Measurements from ENCODE around the gene ZNF787. TPM values are rescaled to one million over a fixed set of nuclear protein-coding genes. Genes with fewer than 3 reads are reported as not detected.
A peak's percentile ranks its signal among the peaks of the same experiment; 100 is the strongest.

ZNF787 gene
- polyA plus RNA-seq, 1 donor = 27.9 TPM

DNA sequence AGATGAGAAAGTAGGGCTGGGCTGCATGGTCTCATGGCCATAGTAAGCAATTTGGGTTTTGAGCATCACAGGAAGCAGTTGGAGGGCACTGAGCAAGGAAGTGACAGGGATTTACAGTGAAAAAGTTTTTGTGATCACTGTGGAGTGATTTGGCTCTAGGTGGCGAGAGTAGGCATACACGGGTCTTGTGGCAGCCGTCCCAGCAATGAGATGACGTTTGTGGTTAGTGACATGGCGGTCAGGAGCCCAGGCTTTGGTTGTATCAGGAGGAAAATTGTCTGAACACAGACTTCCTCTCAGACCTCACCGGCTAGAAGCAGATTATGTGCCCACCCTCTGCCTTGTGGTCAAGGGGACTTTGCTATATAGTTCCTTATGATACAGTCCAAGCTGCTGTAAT lies 23.3 kb upstream of the ZNF787 start:
- no peak for DNase-seq (ENCODE audit: low read depth)

DNA sequence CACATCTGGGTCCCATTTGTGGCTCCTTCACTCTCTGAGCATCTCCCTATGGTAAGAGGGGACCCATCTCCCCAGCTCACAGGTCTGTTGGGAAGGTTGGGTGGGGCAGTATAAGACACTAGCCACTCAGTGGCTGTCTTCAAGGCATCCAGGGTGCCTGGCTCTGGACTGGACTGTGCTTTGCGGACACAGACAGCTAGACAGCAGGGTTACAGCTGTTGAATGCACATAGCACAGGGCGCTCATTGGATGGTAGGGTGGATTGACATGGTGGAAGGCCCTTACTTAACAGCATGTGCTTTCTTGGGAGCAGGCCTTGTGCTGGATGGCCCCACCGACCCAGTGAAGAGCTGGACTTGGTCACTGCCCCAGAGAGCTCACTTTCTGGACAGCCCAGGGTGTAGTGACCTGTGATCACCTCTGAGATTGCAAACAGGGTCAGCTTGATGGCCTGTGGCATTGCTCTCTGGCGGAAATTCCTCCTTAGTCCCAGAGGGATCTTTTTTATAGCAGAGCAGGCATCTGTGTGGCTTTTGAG lies 21.9 kb upstream of the ZNF787 start:
- DNase-seq (ENCODE audit: low read depth) = no peak

DNA sequence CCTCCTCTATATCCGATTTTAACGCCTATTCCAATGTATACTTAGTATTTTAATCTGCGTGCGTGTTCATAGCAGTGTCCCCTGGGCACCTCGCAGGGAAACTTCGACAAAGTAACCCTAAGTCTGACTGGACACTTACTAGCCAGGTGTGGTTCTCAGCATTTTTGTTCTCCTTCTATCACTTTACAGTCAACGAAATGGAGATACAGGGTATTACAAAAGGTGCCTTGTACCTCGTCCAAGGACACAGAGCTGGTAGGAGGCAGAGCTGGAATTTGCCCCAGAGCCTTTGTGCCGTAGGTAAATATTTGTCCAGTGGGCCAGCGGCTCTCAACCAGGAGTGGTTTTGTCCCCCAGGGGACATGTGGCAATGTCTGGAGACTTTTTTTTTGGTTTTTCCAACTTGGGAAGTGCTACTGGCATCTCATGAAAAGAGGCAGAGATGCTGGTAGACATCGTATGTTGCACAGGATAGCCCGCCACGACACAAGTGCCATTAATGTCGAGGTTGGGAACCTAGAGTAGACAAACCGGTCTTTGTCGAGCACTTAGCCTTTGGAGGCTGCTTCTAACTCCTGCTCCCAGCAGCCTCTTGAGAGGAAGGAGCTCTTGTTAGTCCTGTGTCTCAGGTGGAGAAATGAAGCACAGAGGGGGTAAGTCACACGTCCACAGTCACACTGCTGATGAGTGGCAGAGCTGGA lies 21.1 kb upstream of the ZNF787 start:
- no peak for DNase-seq (ENCODE audit: low read depth)

DNA sequence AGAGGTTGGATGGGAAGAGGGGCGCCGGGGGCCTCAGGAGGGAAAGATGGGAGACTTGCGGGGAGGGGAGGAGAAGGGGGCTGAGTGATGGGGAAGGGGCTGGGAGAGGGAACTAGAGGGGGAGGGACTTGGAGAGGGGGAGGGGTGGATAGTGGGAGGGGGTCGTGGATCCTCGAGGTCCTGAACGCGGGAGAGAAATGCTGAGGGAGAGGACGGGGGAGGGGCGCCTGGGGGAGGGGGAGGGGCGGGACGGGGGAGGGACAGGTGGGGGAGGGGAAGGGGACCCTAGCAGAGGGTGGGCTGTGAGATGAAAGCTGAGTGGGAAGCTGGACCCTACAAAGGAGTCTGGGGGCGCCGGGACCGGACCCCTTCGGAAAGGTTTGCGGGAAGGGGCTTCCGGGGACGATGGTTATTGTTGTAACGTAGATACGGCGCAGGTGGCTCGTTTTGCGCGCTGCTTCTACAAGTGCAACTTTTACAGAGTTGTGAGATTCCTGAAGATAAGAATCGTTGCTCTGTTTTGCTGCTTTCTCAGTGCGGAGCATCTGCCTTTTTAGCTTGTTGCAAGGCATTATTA lies 20.4 kb upstream of the ZNF787 start:
- DNase-seq (ENCODE audit: low read depth) = no peak

DNA sequence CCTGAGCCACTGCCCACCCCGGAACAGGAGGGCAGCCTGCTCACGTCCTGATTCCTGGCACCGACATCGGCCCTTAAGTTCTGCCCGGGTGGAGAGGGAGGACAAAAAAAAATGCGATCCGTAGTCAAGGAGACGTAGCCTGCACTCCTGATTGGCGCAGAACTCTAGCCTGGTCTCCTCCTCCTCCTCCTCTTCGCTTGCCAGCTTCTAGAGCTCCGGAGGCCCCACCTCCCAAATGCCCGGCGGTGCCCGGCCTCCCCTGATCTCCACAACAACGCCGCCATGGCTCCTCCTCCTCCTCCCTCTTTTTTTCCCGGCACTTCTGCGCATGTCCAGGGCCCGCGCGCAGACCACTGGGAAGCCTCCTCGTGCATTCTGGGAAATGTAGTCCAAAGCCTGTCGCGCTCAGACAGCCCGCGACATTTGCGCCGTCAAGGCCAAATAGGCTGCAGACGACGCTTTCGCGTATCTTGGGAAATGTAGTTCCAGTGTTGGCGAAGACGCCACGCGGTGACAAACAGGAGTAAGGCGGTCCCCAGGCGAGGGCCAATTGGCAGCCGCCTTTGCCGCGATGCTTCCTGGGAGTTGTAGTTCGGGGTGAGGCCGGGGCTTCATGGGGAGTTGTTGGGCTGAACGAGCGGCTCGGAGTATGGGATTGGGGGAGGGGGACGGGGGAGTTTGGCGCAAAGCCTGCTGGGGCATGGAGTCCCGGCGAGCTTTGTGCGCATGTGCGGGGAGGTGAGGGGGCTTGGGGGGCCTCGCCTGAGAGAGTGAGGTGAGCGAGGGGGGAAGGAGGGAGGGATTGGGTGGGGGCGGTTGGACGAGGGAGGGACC lies 19.7 kb upstream of the ZNF787 start, which contains the start of gene ZNF444:
Gene ZNF444, plus strand, starts transcription at position 705 of the 834 bp plus-strand sequence. CDS start 5,625 bp downstream, outside the sequence.
- peak; percentile 97 for DNase-seq (ENCODE audit: low read depth)

DNA sequence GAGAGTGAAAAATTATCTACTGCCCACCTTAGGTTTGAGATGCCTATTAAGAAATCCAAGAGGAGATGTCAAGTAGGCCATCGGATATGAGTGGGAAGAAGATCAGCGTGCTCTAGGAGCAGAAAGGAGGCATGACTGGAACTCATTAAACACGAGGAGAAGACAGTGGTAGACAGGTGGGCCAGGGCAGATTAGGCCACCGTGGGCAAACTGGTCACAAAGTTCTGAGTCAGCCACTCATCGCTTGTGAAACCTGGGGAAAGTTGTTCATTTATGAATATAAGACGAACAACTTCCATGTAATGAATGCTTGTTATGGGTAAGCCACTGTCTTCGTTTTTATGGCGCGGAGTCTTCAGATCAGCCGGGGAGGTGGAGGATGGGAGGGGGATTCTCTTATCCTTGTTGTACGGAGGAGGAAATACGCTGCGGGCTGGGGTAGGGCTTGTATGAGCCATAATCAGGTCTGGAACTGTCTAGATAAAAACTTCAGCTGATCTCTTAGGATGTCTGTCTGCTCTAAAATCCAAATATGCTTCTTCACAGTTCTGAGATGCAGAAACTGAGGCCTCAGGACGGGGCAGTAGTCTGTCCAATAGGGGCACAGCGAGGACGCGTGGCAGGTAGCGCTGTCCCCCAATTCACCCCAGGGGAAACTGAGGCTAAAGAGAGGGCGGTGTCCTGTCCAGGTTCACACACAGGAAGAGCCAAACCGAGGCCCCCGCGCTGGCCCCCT lies 18.9 kb upstream of the ZNF787 start:
- DNase-seq (ENCODE audit: low read depth) = no peak

DNA sequence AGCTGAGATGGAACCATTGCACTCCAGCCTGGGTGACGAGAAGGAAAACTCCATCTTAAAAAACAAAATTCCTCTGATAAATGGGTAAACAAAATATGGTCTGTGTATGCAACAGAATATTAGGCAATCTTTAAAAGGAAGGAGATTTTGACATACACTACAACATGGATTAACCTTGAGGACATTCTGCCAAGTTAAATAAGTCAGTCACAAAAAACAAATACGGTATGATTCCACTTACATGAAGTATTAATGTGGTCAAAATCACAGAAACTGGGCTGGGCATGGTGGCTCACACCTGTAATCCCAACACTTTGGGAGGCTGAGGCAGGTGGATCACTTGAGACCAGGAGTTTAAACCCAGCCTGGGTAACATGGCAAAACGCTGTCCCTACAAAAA lies 17.0 kb upstream of the ZNF787 start:
- no peak for DNase-seq (ENCODE audit: low read depth)

DNA sequence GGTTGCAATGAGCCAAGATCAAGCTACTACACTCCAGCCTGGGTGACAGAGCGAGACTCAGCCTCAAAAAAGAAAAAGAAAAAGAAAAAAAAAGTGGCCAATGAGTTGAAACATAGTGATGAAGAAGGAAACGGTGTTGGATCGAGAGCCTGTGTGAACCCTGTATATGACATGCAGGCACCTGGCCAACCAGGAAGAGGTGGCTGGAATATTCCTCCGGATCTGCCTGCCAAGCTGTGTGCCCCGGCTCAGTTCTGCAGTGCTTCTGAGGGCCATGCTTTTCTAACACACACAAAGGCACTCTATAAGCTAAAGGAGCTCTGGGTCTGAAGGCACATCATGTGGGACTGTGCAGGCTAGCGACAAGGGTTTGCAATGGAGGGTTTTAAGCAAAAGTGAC lies 16.3 kb upstream of the ZNF787 start:
- no peak for DNase-seq (ENCODE audit: low read depth)

DNA sequence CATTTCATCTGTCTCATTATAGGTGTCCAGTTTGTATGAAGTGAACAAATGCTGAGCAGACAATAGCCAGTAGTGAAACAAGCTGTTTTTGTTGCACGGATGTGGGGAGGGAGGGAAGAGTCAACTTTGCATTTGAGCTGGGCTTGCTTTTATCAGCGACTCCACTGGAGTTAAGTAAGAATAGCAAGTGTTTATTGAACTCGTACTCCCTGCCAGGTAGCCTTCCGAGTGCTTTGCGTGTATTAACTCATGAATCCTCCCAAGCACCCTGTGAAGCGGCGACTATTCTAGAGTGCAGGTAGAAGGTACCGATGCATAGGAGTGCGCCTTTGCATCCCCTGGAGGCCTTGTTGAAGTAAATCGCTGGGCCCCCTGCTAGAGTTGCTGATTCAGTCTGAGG lies 15.3 kb upstream of the ZNF787 start:
- no peak for DNase-seq (ENCODE audit: low read depth)

DNA sequence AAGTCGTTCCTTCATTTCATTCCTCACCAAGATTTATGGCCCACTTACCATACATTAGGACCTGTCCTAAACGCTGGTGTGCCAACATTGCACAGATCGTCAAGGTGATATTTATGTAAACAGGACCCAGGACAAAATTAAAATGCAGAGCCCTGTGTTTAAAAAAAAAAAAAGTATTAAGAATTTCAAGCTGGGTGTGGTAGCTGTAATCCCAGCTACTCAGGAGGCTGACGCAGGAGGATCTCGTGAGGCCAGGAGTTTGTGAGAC lies 13.5 kb upstream of the ZNF787 start:
- DNase-seq (ENCODE audit: low read depth) = no peak

DNA sequence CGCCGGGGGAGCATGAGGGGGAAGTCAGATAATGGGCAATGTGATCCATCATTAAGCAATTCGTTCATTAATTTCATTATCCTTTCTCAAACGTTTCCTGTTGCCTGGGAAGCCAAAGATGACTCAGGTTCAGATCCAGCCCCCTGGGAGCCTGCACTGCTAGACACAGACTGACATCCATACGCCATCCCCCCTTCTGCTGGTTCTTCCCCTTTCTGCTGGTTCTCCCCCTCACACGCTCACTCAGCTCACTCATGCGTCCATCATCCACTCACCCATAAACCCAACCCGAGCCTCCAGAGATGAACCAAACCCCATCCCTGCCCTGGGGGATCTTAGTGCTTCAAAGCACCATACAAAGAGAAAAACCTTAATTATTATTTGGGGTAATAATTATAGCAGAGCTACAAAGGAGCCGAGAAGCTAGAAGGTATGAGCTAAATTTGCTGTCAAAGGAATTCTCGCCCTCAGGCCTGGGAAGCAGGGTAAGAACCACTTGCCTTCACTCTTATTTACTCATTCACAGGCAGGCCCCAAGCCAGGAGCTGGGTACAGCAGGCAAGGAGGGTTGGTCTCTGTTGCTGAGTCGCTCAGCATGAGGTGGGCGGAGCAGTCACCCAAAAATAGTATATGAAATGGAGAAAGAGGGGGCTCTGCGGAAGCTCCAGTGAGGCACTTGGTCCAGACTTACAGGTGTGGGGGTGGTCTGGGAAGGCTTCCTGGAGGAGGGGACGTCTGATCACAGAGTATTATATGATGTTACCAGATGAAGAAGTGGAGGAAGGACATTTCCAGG lies 13.0 kb upstream of the ZNF787 start:
- no peak for DNase-seq (ENCODE audit: low read depth)

DNA sequence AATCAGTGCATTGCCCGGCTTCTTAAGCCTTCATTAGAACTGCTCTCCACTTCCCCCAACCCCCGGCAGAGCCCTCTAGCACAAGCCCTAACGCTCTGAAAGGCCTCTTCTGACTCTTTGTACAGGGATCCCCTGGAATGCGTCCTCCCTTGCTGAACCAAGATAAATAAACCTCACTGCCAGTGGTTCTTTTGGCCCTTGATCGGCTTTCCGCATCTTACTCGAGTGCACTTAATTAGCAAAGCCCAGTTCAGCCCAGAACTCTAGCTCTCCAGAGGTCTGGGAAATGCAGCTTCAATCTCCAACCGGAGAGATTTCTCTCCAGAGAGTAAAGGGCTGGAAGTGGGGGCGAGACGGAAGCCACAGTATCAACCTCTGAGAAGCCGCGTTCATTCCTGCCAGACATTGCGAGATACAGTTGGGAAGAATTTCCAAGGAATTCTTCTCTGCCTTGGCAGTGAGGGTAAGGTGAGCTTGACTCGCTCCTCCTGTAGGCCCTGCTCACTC lies 11.3 kb upstream of the ZNF787 start:
- no peak for DNase-seq (ENCODE audit: low read depth)

DNA sequence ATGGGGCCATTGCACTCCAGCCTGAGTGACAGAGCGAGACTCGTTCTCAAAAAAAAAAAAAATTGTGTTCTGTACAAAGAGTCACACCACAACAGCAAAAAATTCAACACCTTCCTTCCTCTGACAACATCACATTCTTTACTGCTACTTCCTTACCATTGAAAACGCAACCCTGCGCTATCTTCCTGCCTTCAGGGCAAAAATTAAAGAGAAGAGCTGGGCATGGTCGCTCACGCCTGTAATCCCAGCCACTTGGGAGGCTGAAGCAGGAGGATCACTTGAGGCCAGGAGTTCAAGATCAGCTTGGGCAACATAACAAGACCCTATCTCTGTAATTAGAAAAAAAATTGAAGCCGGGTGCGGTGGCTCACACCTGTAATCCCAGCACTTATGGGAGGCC lies 10.6 kb upstream of the ZNF787 start:
- no peak for DNase-seq (ENCODE audit: low read depth)

DNA sequence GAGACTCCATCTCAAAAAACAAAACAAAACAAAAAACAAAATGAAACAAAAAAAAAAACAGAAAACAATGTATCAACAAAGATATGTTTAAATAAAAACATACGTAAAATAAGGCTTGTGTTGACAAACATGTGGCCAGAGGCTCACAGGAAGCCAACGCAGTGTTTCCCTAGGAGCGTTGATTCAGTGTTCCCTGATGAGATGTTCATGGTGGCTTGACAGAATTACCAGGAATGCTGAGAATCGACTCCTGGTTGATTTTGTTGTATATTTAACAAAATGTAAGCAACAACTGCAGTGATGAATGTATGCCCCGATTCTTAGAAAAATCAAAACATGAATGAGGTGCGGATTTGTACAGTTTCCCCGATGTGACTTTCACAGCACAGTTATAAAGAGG lies 8.9 kb upstream of the ZNF787 start:
- DNase-seq (ENCODE audit: low read depth) = no peak

DNA sequence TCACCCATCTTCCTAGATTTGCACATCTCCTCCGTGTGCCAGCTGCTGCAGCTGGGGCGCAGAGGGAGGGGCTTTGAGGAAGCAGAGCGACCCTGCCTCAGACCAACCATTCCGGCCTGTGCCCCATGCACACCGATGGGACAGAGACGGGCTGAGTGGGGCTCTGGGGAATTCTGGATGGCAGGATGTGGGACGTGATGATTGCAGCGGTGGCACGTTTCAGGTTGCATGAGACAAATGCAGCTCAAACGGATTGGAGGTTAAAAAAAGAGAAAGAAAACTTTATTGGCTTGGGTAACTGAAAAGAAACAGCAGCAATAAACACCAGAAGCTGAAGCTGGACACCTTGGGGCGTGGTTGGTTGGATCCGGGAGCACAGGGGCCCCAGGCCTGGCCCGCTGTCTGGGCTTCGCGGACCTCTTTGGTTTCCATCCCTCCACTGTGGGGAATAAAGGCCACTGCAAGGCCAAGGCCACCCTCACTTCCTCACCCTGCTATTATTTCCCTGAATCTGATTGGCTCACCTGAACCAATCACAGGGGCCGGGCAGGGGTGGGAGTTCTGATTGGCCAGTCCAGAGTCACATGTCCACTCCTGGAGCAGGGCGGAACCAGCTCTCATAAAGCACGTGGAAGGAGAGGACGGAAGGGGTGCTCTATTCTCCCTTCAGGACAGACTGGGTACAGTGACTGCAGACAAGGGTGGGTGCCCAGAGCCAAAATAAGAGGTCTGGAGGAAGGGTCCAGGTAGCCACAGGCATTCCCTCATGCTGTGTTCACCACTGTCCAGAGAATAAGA lies 6.1 kb upstream of the ZNF787 start:
- no peak for DNase-seq (ENCODE audit: low read depth)

DNA sequence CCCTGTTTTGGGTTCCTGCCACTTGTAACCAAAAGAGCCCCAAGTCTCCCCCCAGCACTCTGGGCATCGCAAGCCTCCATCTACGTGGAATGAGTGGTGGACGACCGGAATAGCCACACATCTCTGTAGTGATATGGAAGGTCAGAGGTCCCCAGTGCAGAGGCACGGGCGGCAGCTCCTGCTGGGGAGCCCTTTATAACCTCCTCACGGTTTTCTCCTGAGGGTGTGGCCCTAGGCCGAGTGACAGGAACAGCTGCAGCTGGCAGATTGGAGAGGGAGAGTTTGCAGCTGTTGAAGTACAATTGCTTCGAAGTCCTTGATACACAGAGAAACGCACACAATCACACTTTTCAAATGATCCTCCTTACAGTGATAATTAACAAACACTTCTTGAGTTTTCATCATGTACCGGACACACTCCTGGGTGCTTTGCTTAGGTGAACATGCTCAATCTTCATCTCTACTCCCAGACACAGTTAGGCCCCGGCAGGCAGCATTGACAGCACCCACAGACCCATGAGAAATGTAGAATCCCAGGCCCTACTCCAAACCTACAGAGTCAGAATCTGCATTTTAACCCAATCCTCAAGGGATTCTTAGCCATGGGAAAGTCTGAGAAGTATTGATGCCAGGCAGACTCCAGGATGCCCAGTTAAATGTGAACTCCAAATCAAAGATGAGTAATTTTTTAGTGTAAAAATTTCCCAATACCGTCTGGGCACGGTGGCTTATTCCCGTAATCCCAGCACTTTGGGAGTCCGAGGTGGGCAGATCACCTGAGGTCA lies 4.9 kb upstream of the ZNF787 start:
- no peak for DNase-seq (ENCODE audit: low read depth)

DNA sequence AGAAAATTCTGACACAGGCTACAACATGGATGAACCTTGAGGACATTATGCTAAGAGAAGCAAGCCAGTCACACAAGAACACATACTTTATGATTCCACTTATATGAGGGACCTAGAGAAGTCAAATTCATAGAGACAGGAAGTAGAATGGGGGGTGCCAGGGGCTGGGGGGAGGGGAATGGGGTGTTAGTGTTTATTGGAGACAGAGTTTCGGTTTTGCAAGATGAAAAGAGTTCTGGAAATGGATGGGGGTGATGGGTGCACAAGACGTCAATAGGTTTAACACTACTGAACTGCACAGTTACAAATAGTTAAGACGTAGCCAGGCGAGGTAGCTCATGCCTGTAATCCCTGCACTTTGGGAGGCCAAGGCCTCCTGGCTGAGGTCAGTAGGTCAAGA lies 3.5 kb upstream of the ZNF787 start:
- no peak for DNase-seq (ENCODE audit: low read depth)

DNA sequence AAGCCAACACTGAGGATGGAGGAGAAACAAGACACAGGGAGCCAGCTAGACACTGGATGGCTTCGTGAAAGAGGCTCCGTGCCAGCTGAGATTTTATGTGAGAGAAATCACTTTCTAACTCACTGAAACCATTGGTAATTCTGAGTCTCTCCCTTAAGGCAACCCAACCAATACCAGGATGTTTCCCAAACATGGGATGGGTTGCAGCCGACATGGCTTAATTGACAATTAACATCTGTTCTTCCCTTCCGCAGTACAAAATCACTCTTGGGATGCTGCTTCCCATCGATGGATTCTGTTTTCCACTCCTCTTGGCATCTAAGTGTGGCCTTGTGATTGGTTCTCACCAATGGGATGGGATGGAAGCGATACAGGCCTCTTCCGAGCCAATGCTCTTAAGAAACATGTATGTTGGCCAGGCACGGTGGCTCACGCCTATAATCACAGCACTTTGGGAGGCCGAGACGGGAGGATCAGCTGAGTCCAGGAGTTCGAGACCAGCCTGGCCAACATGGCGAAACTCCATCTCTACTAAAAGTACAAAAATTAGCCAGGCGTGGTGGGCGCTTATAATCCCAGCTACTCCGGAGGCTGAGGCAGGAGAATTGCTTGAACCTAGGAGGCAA lies 2.3 kb upstream of the ZNF787 start:
- no peak for DNase-seq (ENCODE audit: low read depth)
